GM12864 (cell line): Measurements from ENCODE around the gene SOX11.

Experiments used
- DNase-seq: peaks from one replicate; pipeline ENCODE4 v3.0.0-alpha.2; 2011; ENCODE audit warnings: low read depth
- H3K4me3 ChIP-seq: 2 replicates; pipeline ENCODE4 v1.5.1; 2011; ENCODE audit warnings: mild to moderate bottlenecking, low read depth, low read length, control low read depth
- CTCF ChIP-seq: IDR thresholded peaks from 2 replicates; pipeline ENCODE4 v1.5.1; 2011; ENCODE audit warnings: low read depth, mild to moderate bottlenecking, moderate library complexity, low read length, control low read depth, inconsistent platforms; ENCODE audit errors: missing control alignments

SOX11 gene

DNA sequence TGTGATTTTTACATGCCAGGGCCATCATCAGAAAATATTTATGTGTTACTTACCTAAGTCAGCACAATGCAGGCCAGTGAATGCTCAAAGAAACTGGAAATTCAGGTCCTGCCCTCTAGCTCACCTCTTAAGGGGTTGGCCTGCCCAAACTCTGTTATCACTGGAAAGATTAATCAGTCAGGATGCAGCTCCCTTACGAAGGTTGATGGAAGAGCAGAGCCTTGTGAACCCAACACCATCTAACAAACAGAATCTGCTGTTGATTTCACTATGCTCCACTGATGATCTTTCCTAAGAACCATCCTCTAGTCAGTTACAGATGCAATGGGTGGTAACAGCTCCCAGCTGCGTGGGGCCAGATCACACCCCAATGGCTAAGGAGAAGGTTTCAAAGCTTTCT, 38.2 kb downstream of the SOX11 start:
- no peak overlapping the region for H3K4me3 ChIP-seq
- TF ChIP-seq CTCF = no peak
- DNase-seq = no peak

DNA sequence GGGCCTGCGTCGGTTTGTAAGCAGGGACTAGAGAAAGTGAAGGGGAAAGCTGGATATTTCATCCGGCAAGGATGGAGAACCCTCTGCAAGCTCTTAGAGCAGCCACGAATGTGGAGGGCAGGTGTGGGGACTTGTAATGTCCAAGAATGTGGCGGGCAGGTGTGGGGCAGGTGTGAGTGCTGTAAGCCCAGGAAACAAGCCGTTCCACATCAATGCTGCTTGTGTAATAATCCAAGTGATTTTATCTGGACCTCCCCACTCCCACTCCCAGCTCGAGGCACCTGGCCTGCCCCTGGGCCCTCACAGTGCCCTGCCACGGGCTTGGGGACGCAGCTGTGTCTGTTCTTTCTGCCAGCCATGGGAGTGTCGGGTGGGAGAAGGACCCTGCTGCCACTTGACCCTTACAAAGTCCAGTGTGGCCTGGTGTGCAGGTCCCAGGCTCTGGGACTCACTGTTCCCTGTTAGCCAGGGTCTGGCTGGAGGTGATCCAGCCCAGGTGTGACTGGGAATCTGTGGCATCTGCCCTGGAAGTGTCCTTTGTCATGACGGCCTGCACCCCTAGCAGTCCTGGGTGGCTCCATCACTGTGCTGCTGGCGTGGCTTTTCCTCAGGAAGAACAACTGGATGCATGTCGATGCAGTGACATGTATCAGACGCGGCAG, 42.8 kb downstream of the SOX11 start:
- H3K4me3 ChIP-seq = no peak overlapping the region
- no peak for TF ChIP-seq CTCF
- no peak for DNase-seq

DNA sequence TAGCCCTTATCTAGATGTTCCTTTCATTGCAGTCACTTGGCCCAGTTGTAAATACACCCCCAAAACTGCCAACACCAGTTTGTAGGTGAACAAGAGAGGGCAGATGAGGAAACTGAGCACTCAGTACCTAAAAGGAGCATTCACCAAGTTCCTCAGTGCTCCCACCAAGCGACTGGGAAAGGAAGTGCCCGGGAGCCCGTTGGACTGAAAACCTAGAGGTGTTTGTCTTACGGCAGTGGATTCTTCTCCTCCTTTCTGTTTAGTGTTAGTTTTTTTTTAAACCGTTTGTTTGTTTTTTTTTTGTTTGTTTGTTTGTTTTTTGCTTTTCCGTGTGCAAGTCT, 43.3 kb downstream of the SOX11 start:
- no peak for TF ChIP-seq CTCF

GRCh38 chr2:5736050-5736449, 43.9 kb downstream of the SOX11 start:
- DNase-seq = no peak
- H3K4me3 ChIP-seq = no peak overlapping the region
- TF ChIP-seq CTCF = no peak

More for the DNA sequence above, 43.3 kb downstream of the SOX11 start:
- no peak overlapping the region for H3K4me3 ChIP-seq
- no peak for DNase-seq

- no peak for TF ChIP-seq CTCF
- no peak for DNase-seq
- H3K4me3 ChIP-seq = no peak overlapping the region
These were observed 44.7 kb downstream of the SOX11 start for GRCh38 chr2:5736886-5737285.

DNA sequence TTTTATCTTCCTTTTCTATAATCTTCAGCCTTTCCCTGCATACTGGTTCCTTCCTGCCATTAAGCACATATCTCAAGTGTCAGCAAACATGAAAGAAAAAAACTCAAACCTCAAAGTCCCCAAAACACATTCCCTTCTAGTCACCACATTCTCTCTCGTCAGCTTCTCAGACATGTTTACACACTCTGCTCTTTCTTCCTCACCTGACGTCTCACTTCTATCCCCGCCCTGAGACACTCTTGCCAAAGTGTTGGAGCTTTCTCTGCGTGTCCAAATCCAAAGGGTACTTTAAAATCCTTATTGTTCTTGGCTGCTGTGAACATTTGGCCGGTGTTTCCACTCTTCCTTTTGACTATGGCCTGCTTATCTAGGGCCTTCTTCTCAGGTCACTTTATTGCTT, 47.9 kb downstream of the SOX11 start:
- H3K4me3 ChIP-seq = no peak overlapping the region
- DNase-seq = no peak
- no peak for TF ChIP-seq CTCF

- no peak for TF ChIP-seq CTCF
These were observed 48.6 kb downstream of the SOX11 start for GRCh38 chr2:5740817-5741216.

More at GRCh38 chr2:5740817-5741216, 48.6 kb downstream of the SOX11 start:
- H3K4me3 ChIP-seq = no peak overlapping the region
- DNase-seq = no peak
